OCI-LY3 (cell line): ENCODE data around the gene SLC25A21.

Experiments
- H2AFZ ChIP-seq: fragments of 200-600, 300-600 bp; shearing (Covaris generic); 2 replicates; pipeline ENCODE4 v1.6.0; 2014; ENCODE audit warnings: antibody characterized with exemption, low read depth, low read length
- H3K27ac ChIP-seq: fragments of 200-600, 300-600 bp; sonication (generic); 2 replicates; pipeline ENCODE4 v1.5.1; 2014; ENCODE audit warnings: mild to moderate bottlenecking, low read length, moderate library complexity, mixed read lengths
- H3K27me3 ChIP-seq: fragments of 200-600, 300-600 bp; sonication (generic); 2 replicates; pipeline ENCODE4 v1.6.1; 2014; ENCODE audit warnings: low read depth, low read length, mixed read lengths
- H3K36me3 ChIP-seq: fragments of 200-600, 300-600 bp; sonication (generic); replicated peaks from 2 replicates; pipeline ENCODE3; 2014; ENCODE audit warnings: low read depth, low read length, mixed read lengths
- H3K4me1 ChIP-seq: fragments of 300-600, 200-600 bp; sonication (generic); 2 replicates; pipeline ENCODE4 v1.6.1; 2014; ENCODE audit warnings: low read length, mixed read lengths
- H3K4me2 ChIP-seq: fragments of 200-600, 300-600 bp; sonication (generic); 2 replicates; pipeline ENCODE4 v1.6.1; 2014; ENCODE audit warnings: low read length, mixed read lengths
- H3K4me3 ChIP-seq: fragments of 300-600, 200-600 bp; sonication (generic); 2 replicates; pipeline ENCODE4 v1.5.1; 2014; ENCODE audit warnings: antibody characterized with exemption, mild to moderate bottlenecking, low read length, moderate library complexity
- H3K79me2 ChIP-seq: fragments of 300-600, 200-600 bp; shearing (Covaris generic); 2 replicates; pipeline ENCODE4 v1.6.1; 2014; ENCODE audit warnings: mild to moderate bottlenecking, low read length, mixed read lengths
- H3K9ac ChIP-seq: fragments of 300-600, 200-600 bp; shearing (Covaris generic); 2 replicates; pipeline ENCODE4 v1.6.0; 2014; ENCODE audit warnings: mild to moderate bottlenecking, low read length, moderate library complexity
- H3K9me3 ChIP-seq: fragments of 200-600, 300-600 bp; shearing (Covaris generic); 2 replicates; pipeline ENCODE4 v1.6.1; 2014; ENCODE audit warnings: low read length, mixed read lengths; ENCODE audit not compliant: insufficient read depth
- H4K20me1 ChIP-seq: fragments of 200-600, 300-600 bp; sonication (generic); 2 replicates; pipeline ENCODE4 v1.6.1; 2016; ENCODE audit warnings: low read length, mixed read lengths; ENCODE audit not compliant: insufficient read depth
- CTCF ChIP-seq: fragments of 200-600, 300-600 bp; sonication (generic); IDR thresholded peaks from 2 replicates; pipeline ENCODE4 v1.5.1; 2014; ENCODE audit warnings: antibody characterized with exemption, low read length, low read depth
- EZH2phosphoT487 ChIP-seq: fragments of 200-600 bp; shearing (Covaris generic); IDR thresholded peaks from 2 replicates; pipeline ENCODE4 v1.6.1; 2018; ENCODE audit warnings: antibody characterized with exemption, mixed run types, low read depth

SLC25A21 gene

GRCh38 chr14:36844443-36845195 lies 327.8 kb downstream of the SLC25A21 start:
- no peak overlapping the region for H3K27ac ChIP-seq
- no peaks in the 10 kb centered on the region for H3K27me3 ChIP-seq
- H3K4me3 ChIP-seq: no peak overlapping the region
- H3K9ac ChIP-seq: no peak overlapping the region
- no peak overlapping the region for H3K4me2 ChIP-seq
- no peaks in the 10 kb centered on the region for H3K9me3 ChIP-seq
- H3K79me2 ChIP-seq: no peaks in the 10 kb centered on the region
- no peaks in the 10 kb centered on the region for H3K36me3 ChIP-seq
- H2AFZ ChIP-seq: no peak overlapping the region
- no peaks in the 10 kb centered on the region for H4K20me1 ChIP-seq
- no peaks in the 10 kb centered on the region for H3K4me1 ChIP-seq
- TF ChIP-seq EZH2phosphoT487 (no peak), CTCF (no peak)

DNA sequence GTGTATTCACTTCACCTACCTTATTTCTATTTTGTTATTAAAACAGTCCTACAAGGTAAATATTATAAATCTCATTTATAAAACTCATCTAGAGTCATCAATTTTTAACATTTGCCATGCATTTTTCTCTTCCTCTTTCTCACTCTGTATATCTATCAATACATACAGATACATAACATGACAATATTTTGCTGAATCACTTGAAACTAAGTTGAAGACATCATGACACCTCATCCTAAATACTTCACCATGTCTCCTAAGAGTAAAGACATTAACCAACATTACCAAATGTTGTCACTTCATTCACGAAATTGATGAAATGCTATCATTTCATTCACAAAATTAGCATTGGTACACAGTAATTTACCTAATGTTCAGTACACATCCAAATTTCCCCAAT lies 329.0 kb downstream of the SLC25A21 start:
- Histone ChIP-seq H3K4me2 (no peak overlapping the region), H3K79me2 (no peaks in the 10 kb centered on the region), H3K27ac (no peak overlapping the region), H3K9me3 (no peaks in the 10 kb centered on the region), H3K36me3 (no peaks in the 10 kb centered on the region), H2AFZ (no peak overlapping the region), H3K9ac (no peak overlapping the region), H3K4me1 (no peaks in the 10 kb centered on the region), H3K27me3 (no peaks in the 10 kb centered on the region), H3K4me3 (no peak overlapping the region), H4K20me1 (no peaks in the 10 kb centered on the region)
- no peak for TF ChIP-seq EZH2phosphoT487
- TF ChIP-seq CTCF: no peak

GRCh38 chr14:36835128-36835527 lies 337.3 kb downstream of the SLC25A21 start:
- Histone ChIP-seq H2AFZ (no peak overlapping the region), H3K4me2 (no peak overlapping the region), H4K20me1 (no peaks in the 10 kb centered on the region), H3K27ac (no peak overlapping the region), H3K9ac (no peak overlapping the region), H3K36me3 (no peaks in the 10 kb centered on the region), H3K4me3 (no peak overlapping the region), H3K27me3 (no peaks in the 10 kb centered on the region), H3K4me1 (no peaks in the 10 kb centered on the region), H3K9me3 (no peaks in the 10 kb centered on the region), H3K79me2 (no peaks in the 10 kb centered on the region)
- TF ChIP-seq EZH2phosphoT487 (no peak), CTCF (no peak)

DNA sequence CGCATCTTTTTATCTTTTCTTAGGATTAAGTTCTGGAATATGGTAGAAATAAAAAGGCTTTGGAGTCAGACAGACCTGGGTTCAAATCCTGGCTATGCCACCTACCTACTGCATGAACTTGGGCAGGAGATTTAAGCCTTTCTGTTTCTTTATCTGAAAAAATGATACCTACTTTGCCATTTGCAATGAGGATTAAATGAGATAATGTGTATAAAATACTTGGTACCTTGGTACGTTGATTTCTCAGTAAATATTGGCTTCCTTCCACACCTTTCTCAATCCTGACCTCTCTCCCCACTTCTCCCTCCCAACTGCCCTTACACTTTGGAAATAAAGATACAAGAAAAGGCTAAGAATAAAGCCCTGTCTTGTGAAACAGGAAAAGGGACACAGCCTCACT lies 338.1 kb downstream of the SLC25A21 start:
- Histone ChIP-seq H3K27ac (no peak overlapping the region), H3K9me3 (no peaks in the 10 kb centered on the region), H4K20me1 (no peaks in the 10 kb centered on the region), H3K79me2 (no peaks in the 10 kb centered on the region), H2AFZ (no peak overlapping the region), H3K4me1 (no peaks in the 10 kb centered on the region), H3K4me2 (no peak overlapping the region), H3K36me3 (no peaks in the 10 kb centered on the region), H3K4me3 (no peak overlapping the region), H3K9ac (no peak overlapping the region), H3K27me3 (no peaks in the 10 kb centered on the region)
- TF ChIP-seq CTCF (no peak), EZH2phosphoT487 (no peak)
